GDM1 (cell line): ENCODE results near the gene SASH3.

Experiments
- DNase-seq: peaks from one replicate; lab custom pipeline; 2025; lab: John Stamatoyannopoulos, UW

The SASH3 gene

GRCh38 chrX:129759576-129760061, 20.1 kb upstream of the SASH3 start:
- DNase-seq, result peak; percentile 75

- no peak for DNase-seq
Observed at GRCh38 chrX:129760155-129760554, 19.6 kb upstream of the SASH3 start.

GRCh38 chrX:129760981-129761380, 18.8 kb upstream of the SASH3 start:
- no peak for DNase-seq

- no peak for DNase-seq
Observed at GRCh38 chrX:129761596-129761995, 18.2 kb upstream of the SASH3 start.

GRCh38 chrX:129762448-129762847, 17.3 kb upstream of the SASH3 start:
- no peak for DNase-seq

- no peak for DNase-seq
Observed at GRCh38 chrX:129763666-129764065, 16.1 kb upstream of the SASH3 start.

GRCh38 chrX:129768186-129768585, 11.6 kb upstream of the SASH3 start:
- DNase-seq, result no peak

- no peak for DNase-seq
Observed at GRCh38 chrX:129768586-129769466, 10.9 kb upstream of the SASH3 start.

- peak; percentile 87 for DNase-seq
Observed at GRCh38 chrX:129769467-129770154, 10.1 kb upstream of the SASH3 start.

- peak; percentile 26 for DNase-seq
Observed at GRCh38 chrX:129771266-129771995, 8.3 kb upstream of the SASH3 start.

GRCh38 chrX:129772796-129773431, 6.8 kb upstream of the SASH3 start:
- peak; percentile 88 for DNase-seq

GRCh38 chrX:129773649-129774458, 5.9 kb upstream of the SASH3 start:
- DNase-seq, result no peak

GRCh38 chrX:129777218-129778030, 2.3 kb upstream of the SASH3 start:
- DNase-seq, result peak; percentile 91

GRCh38 chrX:129779086-129779672, 570 bp upstream of the SASH3 start:
- DNase-seq, result no peak

GRCh38 chrX:129780441-129781105, 824 bp downstream of the SASH3 start:
- no peak for DNase-seq

- DNase-seq, result peak; percentile 70
Observed at GRCh38 chrX:129781134-129781672, 1.5 kb downstream of the SASH3 start.

- DNase-seq, result no peak
Observed at GRCh38 chrX:129781680-129782495, 2.1 kb downstream of the SASH3 start.

- DNase-seq, result no peak
Observed at GRCh38 chrX:129782706-129783105, 3.0 kb downstream of the SASH3 start.
